ENCODE measurements around the gene SUMO1. TPM values are rescaled to one million over a fixed set of nuclear protein-coding genes. Genes with fewer than 3 reads are reported as not detected.
A peak's percentile ranks its signal among the peaks of the same experiment; 100 is the strongest.

Gene SUMO1
- total and polyA plus RNA-seq, 9 of the 15 experiments (the other 6 are each of a cell fraction or from before 2014, with no cell fraction given): 63.7 to 292 (median 92.0) TPM

DNA sequence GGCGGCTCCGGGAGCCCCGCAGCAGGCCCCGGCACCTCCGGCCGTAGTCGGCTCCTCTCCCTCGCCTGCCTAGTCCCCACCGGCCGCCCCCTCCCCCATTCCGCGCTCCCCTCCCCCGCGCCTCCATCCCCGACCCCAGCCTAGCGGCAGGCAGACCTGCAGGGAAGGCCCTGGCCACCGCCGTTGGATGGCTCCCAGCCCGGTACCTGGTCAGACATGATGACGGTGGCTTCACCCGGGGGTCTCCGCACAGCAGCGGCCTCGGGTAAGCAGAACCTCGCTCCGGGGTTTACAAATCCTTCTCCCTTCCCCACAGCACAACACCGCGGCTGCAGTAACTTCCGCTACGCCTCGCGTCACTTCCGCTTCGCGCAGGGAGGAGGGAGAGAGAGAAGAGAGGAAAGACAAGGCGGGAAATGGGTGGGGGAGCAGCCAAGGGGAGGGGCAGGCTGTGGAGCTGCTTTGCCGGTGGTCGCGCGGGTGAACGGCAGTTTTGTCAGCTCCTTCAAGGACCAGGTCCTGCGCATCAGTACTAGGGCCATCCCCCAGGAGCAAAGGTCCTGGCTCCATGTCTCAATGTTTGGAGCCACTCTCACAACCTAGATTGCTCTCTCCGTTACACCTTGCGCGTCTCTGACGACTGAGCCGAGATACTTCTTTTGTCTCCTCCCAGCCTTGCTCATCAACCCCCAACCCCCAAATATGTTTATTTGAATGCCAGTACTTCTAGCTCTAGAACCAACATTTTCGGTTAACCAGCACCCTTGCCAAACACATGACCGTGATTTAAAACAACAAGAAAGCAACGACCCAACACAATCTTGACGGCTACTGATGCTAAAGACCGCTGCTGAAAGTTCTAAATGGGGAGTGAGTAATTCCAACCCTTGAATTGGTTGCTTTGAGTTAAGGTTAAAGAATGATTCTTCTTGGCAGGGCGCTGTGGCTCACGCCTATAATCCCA, at the start of gene SUMO1 (continued):
- TF ChIP-seq AFF1 (IDR thresholded peaks at IDR 0.05; ENCODE audit: low read depth in 1 of 2, partially characterized antibody in 2 of 2) (peak in 1 of 2 experiments; percentile 38), HCFC1 (IDR thresholded peaks at IDR 0.05; ENCODE audit: low read depth, low read length) (0 out of 2 replicates have a peak, but pooled peaks have one; percentile 36), ZNF444 (CRISPR knock-in tag; IDR thresholded peaks at IDR 0.05) (0 out of 2 replicates have a peak, but pooled peaks have one; percentile 38), RBBP5 (IDR thresholded peaks at IDR 0.05; ENCODE audit: borderline replicate concordance, insufficient read depth, low read length, poor library complexity, severe bottlenecking) (peak; percentile 89), E2F3 (CRISPR knock-in tag; IDR thresholded peaks at IDR 0.05) (peak; percentile 72; the same call in 1 of the 2 replicates), MED1 (CRISPR knock-in tag; IDR thresholded peaks at IDR 0.05; ENCODE audit: borderline replicate concordance) (no peak), ZC3H8 (IDR thresholded peaks at IDR 0.05) (no peak), PHF8 (IDR thresholded peaks at IDR 0.05; ENCODE audit: borderline replicate concordance, low read length) (peak; percentile 70; the same call in 1 of the 2 replicates), GABPB1 (CRISPR knock-in tag; IDR thresholded peaks at IDR 0.05) (peak; percentile 93), POLR2B (IDR thresholded peaks at IDR 0.05; ENCODE audit: low read depth, partially characterized antibody) (peak; percentile 48), TCF15 (CRISPR knock-in tag; IDR thresholded peaks at IDR 0.05) (no peak), TRIM24 (IDR thresholded peaks at IDR 0.05) (no peak), CREB1 (IDR thresholded peaks at IDR 0.05) (peak; percentile 77), CREB1 (CRISPR knock-in tag; IDR thresholded peaks at IDR 0.05) (peak; percentile 91), CHCHD3 (CRISPR knock-in tag; IDR thresholded peaks at IDR 0.05) (no peak)
- TF ChIP-seq, protein P1, sequence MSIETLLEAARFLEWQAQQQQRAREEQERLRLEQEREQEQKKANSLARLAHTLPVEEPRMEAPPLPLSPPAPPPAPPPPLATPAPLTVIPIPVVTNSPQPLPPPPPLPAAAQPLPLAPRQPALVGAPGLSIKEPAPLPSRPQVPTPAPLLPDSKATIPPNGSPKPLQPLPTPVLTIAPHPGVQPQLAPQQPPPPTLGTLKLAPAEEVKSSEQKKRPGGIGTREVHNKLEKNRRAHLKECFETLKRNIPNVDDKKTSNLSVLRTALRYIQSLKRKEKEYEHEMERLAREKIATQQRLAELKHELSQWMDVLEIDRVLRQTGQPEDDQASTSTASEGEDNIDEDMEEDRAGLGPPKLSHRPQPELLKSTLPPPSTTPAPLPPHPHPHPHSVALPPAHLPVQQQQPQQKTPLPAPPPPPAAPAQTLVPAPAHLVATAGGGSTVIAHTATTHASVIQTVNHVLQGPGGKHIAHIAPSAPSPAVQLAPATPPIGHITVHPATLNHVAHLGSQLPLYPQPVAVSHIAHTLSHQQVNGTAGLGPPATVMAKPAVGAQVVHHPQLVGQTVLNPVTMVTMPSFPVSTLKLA (conservative IDR thresholded peaks at IDR 0.05): peak; percentile 30 to 51; a peak in 2 of 4 replicates
- TF ChIP-seq, protein P2, sequence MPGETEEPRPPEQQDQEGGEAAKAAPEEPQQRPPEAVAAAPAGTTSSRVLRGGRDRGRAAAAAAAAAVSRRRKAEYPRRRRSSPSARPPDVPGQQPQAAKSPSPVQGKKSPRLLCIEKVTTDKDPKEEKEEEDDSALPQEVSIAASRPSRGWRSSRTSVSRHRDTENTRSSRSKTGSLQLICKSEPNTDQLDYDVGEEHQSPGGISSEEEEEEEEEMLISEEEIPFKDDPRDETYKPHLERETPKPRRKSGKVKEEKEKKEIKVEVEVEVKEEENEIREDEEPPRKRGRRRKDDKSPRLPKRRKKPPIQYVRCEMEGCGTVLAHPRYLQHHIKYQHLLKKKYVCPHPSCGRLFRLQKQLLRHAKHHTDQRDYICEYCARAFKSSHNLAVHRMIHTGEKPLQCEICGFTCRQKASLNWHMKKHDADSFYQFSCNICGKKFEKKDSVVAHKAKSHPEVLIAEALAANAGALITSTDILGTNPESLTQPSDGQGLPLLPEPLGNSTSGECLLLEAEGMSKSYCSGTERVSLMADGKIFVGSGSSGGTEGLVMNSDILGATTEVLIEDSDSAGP (CRISPR knock-in tag; IDR thresholded peaks at IDR 0.05): no peak
- TF ChIP-seq, protein P3, sequence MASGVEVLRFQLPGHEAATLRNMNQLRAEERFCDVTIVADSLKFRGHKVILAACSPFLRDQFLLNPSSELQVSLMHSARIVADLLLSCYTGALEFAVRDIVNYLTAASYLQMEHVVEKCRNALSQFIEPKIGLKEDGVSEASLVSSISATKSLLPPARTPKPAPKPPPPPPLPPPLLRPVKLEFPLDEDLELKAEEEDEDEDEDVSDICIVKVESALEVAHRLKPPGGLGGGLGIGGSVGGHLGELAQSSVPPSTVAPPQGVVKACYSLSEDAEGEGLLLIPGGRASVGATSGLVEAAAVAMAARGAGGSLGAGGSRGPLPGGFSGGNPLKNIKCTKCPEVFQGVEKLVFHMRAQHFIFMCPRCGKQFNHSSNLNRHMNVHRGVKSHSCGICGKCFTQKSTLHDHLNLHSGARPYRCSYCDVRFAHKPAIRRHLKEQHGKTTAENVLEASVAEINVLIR (CRISPR knock-in tag; IDR thresholded peaks at IDR 0.05): peak; percentile 75

All from K562 (cell line).